ENCODE results near the gene ZMYND11.

The ZMYND11 gene

GRCh38 chr10:273088-273487 is 137.8 kb downstream of the ZMYND11 start:
- Histone ChIP-seq H3K36me3 (no peaks in the 10 kb centered on the region), H3K27me3 (no peaks in the 10 kb centered on the region), H3K4me1 (peaks cover 18% of the 10 kb centered on the region), H3K9me3 (no peaks in the 10 kb centered on the region), H3K4me3 (ENCODE audit: low read depth, low read length) (no peak overlapping the region)
- no peak for TF ChIP-seq CTCF (IDR thresholded peaks at IDR 0.05; ENCODE audit: low read depth, low read length)
- DNase-seq = no peak

- Histone ChIP-seq H3K4me1 (peaks cover 10% of the 10 kb centered on the region), H3K9me3 (no peaks in the 10 kb centered on the region), H3K4me3 (ENCODE audit: low read depth, low read length) (no peak overlapping the region), H3K27me3 (no peaks in the 10 kb centered on the region), H3K36me3 (no peaks in the 10 kb centered on the region)
- no peak for TF ChIP-seq CTCF (IDR thresholded peaks at IDR 0.05; ENCODE audit: low read depth, low read length)
- DNase-seq = no peak
Observed at GRCh38 chr10:274866-275265, 139.6 kb downstream of the ZMYND11 start.

GRCh38 chr10:275680-276079 is 140.4 kb downstream of the ZMYND11 start:
- DNase-seq = no peak
- Histone ChIP-seq H3K9me3 (no peaks in the 10 kb centered on the region), H3K4me1 (peaks cover 10% of the 10 kb centered on the region), H3K36me3 (no peaks in the 10 kb centered on the region), H3K4me3 (ENCODE audit: low read depth, low read length) (no peak overlapping the region), H3K27me3 (no peaks in the 10 kb centered on the region)
- no peak for TF ChIP-seq CTCF (IDR thresholded peaks at IDR 0.05; ENCODE audit: low read depth, low read length)

- no peaks in the 10 kb centered on the region for H3K27me3 ChIP-seq
- no peaks in the 10 kb centered on the region for H3K9me3 ChIP-seq
- H3K36me3 ChIP-seq = no peaks in the 10 kb centered on the region
- H3K4me3 ChIP-seq (ENCODE audit: low read depth, low read length) = no peak overlapping the region
- TF ChIP-seq CTCF (IDR thresholded peaks at IDR 0.05; ENCODE audit: low read depth, low read length) = no peak
- peaks cover 10% of the 10 kb centered on the region for H3K4me1 ChIP-seq
- DNase-seq = no peak
Observed at GRCh38 chr10:277963-278362, 142.7 kb downstream of the ZMYND11 start.

GRCh38 chr10:278707-279106 is 143.5 kb downstream of the ZMYND11 start:
- TF ChIP-seq CTCF (IDR thresholded peaks at IDR 0.05; ENCODE audit: low read depth, low read length) = no peak
- Histone ChIP-seq H3K9me3 (no peaks in the 10 kb centered on the region), H3K27me3 (no peaks in the 10 kb centered on the region), H3K4me3 (ENCODE audit: low read depth, low read length) (no peak overlapping the region), H3K4me1 (peaks cover 10% of the 10 kb centered on the region), H3K36me3 (no peaks in the 10 kb centered on the region)
- no peak for DNase-seq

- H3K36me3 ChIP-seq = no peaks in the 10 kb centered on the region
- no peak overlapping the region for H3K4me3 ChIP-seq (ENCODE audit: low read depth, low read length)
- H3K4me1 ChIP-seq = peaks cover 9% of the 10 kb centered on the region
- H3K27me3 ChIP-seq = no peaks in the 10 kb centered on the region
- H3K9me3 ChIP-seq = no peaks in the 10 kb centered on the region
- no peak for TF ChIP-seq CTCF (IDR thresholded peaks at IDR 0.05; ENCODE audit: low read depth, low read length)
- no peak for DNase-seq
Observed at GRCh38 chr10:279232-279631, 144.0 kb downstream of the ZMYND11 start.
